Omental fat pad (tissue), 4 donors: ENCODE measurements around the gene FIBP. TPM values are rescaled to one million over a fixed set of nuclear protein-coding genes. Genes with fewer than 3 reads are reported as not detected.
A peak's percentile ranks its signal among the peaks of the same experiment; 100 is the strongest.

Source experiments
- ATAC-seq: fragments of 150-250 bp; one replicate; pipeline ENCODE4 v1.9.1; 2016; ENCODE audit warnings: mild to moderate bottlenecking, moderate library complexity; ENCODE audit not compliant: low FRiP score
- DNase-seq: peaks from one replicate; pipeline ENCODE4 v3.0.0-alpha.2; 2019; ENCODE audit warnings: low spot score
- CTCF ChIP-seq, 3 donors: fragments of 450-650 bp; IDR thresholded peaks; one replicate each; pipeline ENCODE4 v1.5.1; 2016 to 2017; ENCODE audit warnings: antibody characterized with exemption in 3 of 3, mild to moderate bottlenecking in 3 of 3, moderate library complexity in 2 of 3
- total RNA-seq, 4 donors: library from RNA; depleted of rRNA; stranded (reverse); fragments of >200 nt; gene quantifications; one replicate each; pipeline ENCODE4 v1.1.0, GENCODE V29; 2016

FIBP gene
- total RNA-seq, 4 donors from 2014 or later = 48.8 to 66.4 (median 54.6) TPM

DNA sequence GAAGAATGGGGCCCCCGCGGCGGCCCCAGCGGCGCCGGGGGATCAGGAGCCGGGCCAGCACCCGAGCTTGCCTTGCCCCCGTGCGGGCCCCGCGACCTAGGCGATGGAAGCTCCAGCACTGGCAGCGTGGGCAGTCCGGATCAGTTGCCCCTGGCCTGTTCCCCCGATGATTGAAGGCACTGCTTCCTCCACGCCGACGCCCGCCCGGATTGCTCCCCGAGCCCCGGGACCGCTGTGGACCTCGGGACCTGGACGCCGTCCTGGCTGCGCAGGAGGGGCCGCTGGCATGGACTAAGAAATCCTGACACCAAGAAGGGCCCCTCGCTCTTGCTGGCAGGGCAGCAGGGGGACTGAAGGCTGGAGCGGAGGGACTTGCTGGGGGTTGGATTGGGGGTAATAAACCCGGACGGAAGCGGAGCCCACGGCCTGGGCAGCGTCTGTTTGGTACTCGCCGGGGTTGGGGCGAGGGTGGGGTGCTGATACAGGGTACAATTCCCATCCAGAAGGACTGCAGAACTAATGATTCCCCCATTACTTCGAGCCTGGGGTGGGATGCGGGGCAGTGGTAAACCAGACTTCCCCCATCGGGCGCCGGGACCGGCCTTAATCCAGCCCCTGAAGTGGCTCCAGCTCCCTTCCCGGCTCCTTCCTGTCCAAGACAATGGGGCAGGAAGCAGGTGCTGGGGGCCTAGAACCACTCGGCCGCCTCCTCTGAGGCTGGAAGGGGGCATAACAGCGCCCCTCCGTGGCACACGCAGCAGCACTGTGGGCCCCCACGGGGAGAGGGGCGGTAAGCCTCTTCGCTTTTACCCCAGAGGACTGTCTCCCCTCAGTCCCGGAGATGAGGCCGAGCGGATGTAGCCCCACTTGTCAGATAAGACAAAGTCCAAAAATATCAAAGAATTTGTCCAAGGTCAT lies 3.2 kb upstream of the FIBP start:
- ATAC-seq = peak; percentile 0

GRCh38 chr11:65890324-65891218 lies 2.3 kb upstream of the FIBP start, which contains the start of gene CCDC85B:
Gene CCDC85B (plus strand): TSS chr11:65890673. CDS start chr11:65890784, 111 bp downstream.
- ATAC-seq = peak; percentile 68
- TF ChIP-seq CTCF (IDR thresholded peaks at IDR 0.05) = no peak
- DNase-seq = peak; percentile 95

More for the DNA sequence above, 3.2 kb upstream of the FIBP start:
- TF ChIP-seq CTCF (IDR thresholded peaks at IDR 0.05) = no peak
- DNase-seq = no peak

GRCh38 chr11:65887723-65888162 lies 528 bp downstream of the FIBP start:
- TF ChIP-seq CTCF (IDR thresholded peaks at IDR 0.05) = no peak
- DNase-seq (no peak), ATAC-seq (peak; percentile 0)

DNA sequence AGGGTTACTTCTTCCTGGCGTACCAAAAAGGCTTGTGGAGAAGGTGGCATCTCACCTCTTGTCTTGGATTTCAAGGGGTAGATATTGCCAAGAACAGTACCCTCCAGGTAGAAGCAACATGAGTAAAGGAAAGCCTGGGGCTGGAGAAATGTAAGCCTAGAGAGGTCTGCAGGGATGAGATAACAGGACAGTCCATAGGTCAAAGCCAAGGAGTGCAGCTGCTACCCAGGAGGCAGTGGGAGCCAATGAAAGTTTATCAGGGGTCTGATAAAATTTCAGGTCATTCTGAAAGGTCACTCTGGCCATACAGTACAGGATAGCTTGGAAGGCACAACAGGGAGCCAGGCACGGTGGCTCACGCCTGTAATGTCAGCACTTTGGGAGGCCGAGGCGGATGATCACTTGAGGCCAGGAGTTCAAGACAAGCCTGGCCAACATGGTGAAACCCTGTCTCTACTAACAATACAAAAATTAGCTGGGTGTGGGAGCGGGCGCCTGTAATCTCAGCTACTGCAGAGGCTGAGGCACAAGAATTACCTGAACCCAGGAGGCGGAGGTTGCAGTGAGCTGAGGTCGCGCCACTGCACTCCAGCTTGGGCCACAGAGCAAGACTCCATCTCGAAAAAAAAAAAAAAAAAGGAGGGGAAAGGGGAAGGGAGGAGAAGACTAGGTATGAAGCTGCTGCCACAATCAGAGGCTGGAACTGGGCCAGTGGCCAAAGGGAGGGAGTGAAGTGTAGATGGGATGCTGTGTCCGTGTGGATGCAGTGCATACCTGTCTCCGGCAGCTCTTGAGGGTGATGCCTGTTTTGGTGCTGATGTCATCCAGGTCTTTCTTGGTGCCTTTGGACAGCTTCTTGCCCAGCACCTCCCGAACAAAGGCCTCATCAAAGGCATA lies 1.2 kb downstream of the FIBP start:
- DNase-seq (no peak), ATAC-seq (no peak)
- TF ChIP-seq CTCF (IDR thresholded peaks at IDR 0.05) = no peak

- ATAC-seq (no peak), DNase-seq (no peak)
- no peak for TF ChIP-seq CTCF (IDR thresholded peaks at IDR 0.05)
Observed at GRCh38 chr11:65885808-65886536, 2.3 kb downstream of the FIBP start.
